GM21367 (cell line): ENCODE measurements around the gene ASIC3.
"Not testable (repeated sequence)": the region's sequence is repeated elsewhere in the genome, so short reads cannot be mapped to it uniquely, and the experiment has no call there.

Experiments
- ATAC-seq: cut with Tn5 transposase; IDR thresholded peaks from one replicate; pipeline ENCODE4 v1.9.1; 2021; ENCODE audit not compliant: unreplicated experiment

Gene ASIC3

DNA sequence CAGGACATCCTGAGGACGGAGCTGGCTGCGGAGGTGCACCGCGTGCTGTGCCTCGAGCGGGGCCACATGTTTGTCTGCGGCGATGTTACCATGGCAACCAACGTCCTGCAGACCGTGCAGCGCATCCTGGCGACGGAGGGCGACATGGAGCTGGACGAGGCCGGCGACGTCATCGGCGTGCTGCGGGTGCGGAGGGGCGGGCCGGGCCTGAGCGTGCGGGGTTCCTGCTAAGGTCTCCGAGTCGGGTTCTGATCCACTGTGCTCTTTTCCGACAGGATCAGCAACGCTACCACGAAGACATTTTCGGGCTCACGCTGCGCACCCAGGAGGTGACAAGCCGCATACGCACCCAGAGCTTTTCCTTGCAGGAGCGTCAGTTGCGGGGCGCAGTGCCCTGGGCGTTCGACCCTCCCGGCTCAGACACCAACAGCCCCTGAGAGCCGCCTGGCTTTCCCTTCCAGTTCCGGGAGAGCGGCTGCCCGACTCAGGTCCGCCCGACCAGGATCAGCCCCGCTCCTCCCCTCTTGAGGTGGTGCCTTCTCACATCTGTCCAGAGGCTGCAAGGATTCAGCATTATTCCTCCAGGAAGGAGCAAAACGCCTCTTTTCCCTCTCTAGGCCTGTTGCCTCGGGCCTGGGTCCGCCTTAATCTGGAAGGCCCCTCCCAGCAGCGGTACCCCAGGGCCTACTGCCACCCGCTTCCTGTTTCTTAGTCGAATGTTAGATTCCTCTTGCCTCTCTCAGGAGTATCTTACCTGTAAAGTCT is 34.4 kb upstream of the ASIC3 start:
- peak; percentile 56 for ATAC-seq

DNA sequence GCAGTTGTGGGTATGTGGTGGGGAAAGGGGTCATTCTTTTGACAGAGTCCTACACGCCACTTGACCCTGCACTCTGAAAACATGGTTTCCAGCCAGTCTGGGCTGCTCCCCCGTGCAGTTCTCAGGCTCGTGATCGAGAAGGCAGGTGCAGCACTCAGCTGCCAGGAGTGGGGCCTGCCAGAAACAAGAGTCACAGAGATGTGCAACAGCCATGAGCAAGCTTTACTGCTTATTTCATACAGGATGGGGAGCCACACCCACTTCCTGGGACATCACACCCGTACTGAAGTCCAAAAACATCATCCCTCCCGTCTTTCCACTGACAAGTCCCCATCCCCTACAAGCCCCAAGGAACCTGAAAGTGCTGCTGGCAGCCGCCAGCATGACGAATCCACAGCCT is 33.4 kb upstream of the ASIC3 start:
- no peak for ATAC-seq

GRCh38 chr7:151015967-151016366 is 32.4 kb upstream of the ASIC3 start:
- no peak for ATAC-seq

DNA sequence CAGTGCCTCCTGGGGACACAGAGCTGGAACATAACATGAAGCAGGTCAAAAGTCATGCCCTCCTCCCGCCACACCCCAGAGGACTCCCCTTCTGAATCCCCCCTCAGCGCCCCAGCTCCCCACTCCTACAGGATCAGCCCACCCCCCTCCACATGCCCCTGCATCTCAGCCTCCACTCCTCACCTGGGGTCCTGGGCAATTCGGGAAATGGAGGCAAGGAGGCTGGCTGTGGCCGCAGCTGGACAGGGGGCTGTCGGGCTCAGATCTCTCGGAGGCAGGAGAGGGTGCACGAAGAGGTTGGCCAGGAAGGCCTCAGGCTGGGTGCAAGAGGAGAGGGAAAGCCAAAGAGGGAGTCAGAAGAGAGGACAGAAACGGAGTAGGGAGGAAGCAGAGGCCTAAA is 31.8 kb upstream of the ASIC3 start:
- no peak for ATAC-seq

- ATAC-seq: no peak
Measured at GRCh38 chr7:151016942-151017341, 31.4 kb upstream of the ASIC3 start.

GRCh38 chr7:151017370-151017952 is 30.9 kb upstream of the ASIC3 start:
- ATAC-seq: no peak

- ATAC-seq: no peak
Measured at GRCh38 chr7:151017953-151018420, 30.3 kb upstream of the ASIC3 start.

- ATAC-seq: no peak
Measured at GRCh38 chr7:151018421-151019129, 29.8 kb upstream of the ASIC3 start.

DNA sequence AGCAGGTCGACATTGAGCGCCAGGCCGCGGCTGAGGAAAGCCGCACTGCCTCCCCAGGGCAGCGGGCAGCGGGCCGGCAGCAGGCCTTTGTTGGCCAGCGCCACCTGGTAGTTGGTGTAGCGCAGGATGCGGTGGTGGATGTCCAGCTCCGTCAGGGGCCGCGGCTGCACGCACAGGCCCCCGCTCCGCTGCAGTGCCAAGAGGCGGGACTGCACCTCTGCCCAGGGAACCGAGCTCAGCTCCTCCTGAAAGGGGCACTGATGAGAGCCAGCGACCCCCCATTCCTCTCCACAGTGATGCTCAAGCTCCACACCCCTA is 29.2 kb upstream of the ASIC3 start:
- no peak for ATAC-seq

DNA sequence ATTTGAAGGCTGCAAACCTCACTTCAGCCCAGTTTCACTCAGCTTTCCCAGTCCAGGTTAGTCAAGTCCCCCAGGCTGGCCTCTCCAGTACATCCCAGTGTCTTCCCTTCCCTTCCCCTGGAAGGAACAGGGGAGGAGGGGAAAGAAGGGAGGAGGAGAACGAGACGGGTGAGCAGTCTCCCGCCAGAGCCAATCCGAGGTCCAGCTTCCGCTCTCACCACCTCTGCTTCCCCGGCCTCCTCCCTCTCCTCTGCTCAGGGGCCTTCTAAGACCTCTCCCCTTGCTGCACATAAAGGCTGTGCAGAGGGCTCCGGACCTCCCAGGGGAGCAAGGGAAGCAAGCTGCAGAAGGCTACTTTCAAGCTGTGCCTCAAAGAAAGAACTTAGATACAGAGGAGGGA is 28.1 kb upstream of the ASIC3 start:
- ATAC-seq: no peak

GRCh38 chr7:151023232-151023631 is 25.1 kb upstream of the ASIC3 start:
- ATAC-seq: no peak

- no peak for ATAC-seq
Measured at GRCh38 chr7:151024435-151025056, 23.8 kb upstream of the ASIC3 start, which contains the start of gene ATG9B. ATG9B (minus strand) TSS chr7:151024494; CDS start chr7:151024423, 71 bp downstream.

- no peak for ATAC-seq
Measured at GRCh38 chr7:151025924-151026671, 22.2 kb upstream of the ASIC3 start.

GRCh38 chr7:151026771-151027727 is 21.3 kb upstream of the ASIC3 start:
- not testable (repeated sequence) for ATAC-seq

DNA sequence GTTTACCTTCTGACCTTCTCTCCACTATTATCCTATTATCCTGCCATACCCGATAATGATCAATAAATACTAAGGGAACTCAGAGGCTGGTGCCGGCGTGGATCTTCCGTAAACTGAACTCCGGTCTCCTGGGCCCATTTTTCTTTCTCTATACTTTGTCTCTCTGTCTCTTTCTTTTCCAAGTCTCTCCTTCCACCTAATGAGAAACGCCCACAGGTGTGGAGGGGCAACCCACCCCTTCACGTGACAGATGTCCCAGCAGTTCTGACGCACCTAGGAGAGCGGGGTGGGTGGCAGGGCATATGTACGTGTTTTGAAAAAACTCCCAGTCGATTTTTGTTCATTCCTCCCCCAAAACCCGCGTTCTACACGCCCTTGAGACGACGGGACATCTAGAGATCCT is 20.6 kb upstream of the ASIC3 start:
- not testable (repeated sequence) for ATAC-seq

- peak; percentile 95 for ATAC-seq
Measured at GRCh38 chr7:151028131-151028947, 20.0 kb upstream of the ASIC3 start, which contains the start of gene ABCB8. ABCB8 (plus strand) TSS chr7:151028450; CDS start chr7:151028516, 66 bp downstream.

GRCh38 chr7:151028948-151029501 is 19.3 kb upstream of the ASIC3 start:
- ATAC-seq: no peak

GRCh38 chr7:151031011-151031410 is 17.3 kb upstream of the ASIC3 start:
- no peak for ATAC-seq
